Adrenal gland (tissue), 12 donors: ENCODE results near the gene PHF1. TPM values are rescaled to one million over a fixed set of nuclear protein-coding genes. Genes with fewer than 3 reads are reported as not detected.

Experiments used
- DNase-seq, 7 donors: peaks; one replicate each; pipeline ENCODE4 v3.0.0-alpha.2; 2019 to 2020
- H3K27ac ChIP-seq, 5 donors: fragments of 200-600 bp; sonication (generic) in 4 of 5; 1 replicate in 3 of 5; 2 replicates in 2 of 5; pipeline versions ENCODE4 v1.5.1 to v1.8.0; 2016 to 2020; ENCODE audit warnings: mild to moderate bottlenecking in 1 of 5
- H3K27me3 ChIP-seq: fragments of 200-600 bp; 2 replicates; pipeline ENCODE4 v1.8.0; 2021
- H3K36me3 ChIP-seq, 2 donors: fragments of 200-600 bp; replicated peaks in 1 of 2; 1 replicate in 1 of 2; 2 replicates in 1 of 2; pipeline versions ENCODE4 v1.5.1 to v1.8.0; 2018 to 2022
- H3K4me1 ChIP-seq, 2 donors: fragments of 200-600 bp; replicated peaks in 1 of 2; 1 replicate in 1 of 2; 2 replicates in 1 of 2; pipeline versions ENCODE4 v1.5.1 to v1.8.0; 2018 to 2021
- H3K4me3 ChIP-seq, 4 donors: fragments of 200-600 bp; sonication (generic) in 3 of 4; one replicate each; pipeline ENCODE4 v1.5.1; 2016 to 2018
- H3K9me3 ChIP-seq, 3 donors: fragments of 200-600 bp; sonication (generic) in 1 of 3; replicated peaks in 1 of 3; 1 replicate in 2 of 3; 2 replicates in 1 of 3; pipeline versions ENCODE4 v1.5.1 to v1.8.0; 2016 to 2021
- CTCF ChIP-seq, 6 experiments: fragments of 450-650 bp in 4 of 6; fragments of 200-600 bp in 2 of 6; sonication (generic) in 1 of 6; IDR thresholded peaks; 1 replicate in 5 of 6; 2 replicates in 1 of 6; pipeline versions ENCODE4 v1.5.1 to v1.8.0; 2016 to 2021; ENCODE audit warnings: antibody characterized with exemption in 6 of 6, mild to moderate bottlenecking in 2 of 6, moderate library complexity in 1 of 6
- POLR2A ChIP-seq, 2 donors: fragments of 450-650 bp; IDR thresholded peaks; one replicate each; pipeline ENCODE4 v1.6.1; 2017; ENCODE audit warnings: antibody characterized with exemption in 2 of 2, mild to moderate bottlenecking in 2 of 2, moderate library complexity in 1 of 2
- WGBS, 4 donors: extraction: QIAGEN DNeasy Blood & Tissue Kit in 2 of 4; methylation state at CpG; one replicate each; pipeline versions ENCODE4 v1.1.5 to v1.1.7; 2013 to 2017; 5-methylcytosine and 5-hydroxymethylcytosine counted together
- intact Hi-C, 2 donors: fragments of 100-400 bp; cut with DNase I; formaldehyde crosslinking; loops; one replicate each; pipeline versions ENCODE4 v1.14.1 to v1.15.0; 2022 to 2023
- polyA plus RNA-seq, 3 donors: library from polyadenylated mRNA; stranded (reverse); fragments of 200-250 nt in 2 of 3; fragments of 350-450 nt in 1 of 3; fragmentation: Illumina TruSeq in 1 of 3; extraction: RNeasy Lipid Tissue Mini Kit (QIAGEN cat#74804) in 1 of 3; gene quantifications; one replicate each; pipeline ENCODE4 v1.2.3, GENCODE V29; 2013 to 2014
- total RNA-seq, 9 donors: library from RNA; depleted of rRNA in 4 of 9; stranded (reverse); fragments of >200 nt in 4 of 9; fragments of 120-200 nt in 1 of 9; fragmentation: NEBNext Ultra II Directional in 1 of 9; extraction: Animal tissue kit (Norgen Biotek cat#: 25700) in 1 of 9; gene quantifications; one replicate each; pipeline versions ENCODE4 v1.1.0 to v1.2.4, GENCODE V29; 2013 to 2023
- donor health status: healthy with polysubstance abuse.
- donor health status: Bipolar disorder and iron deficiency.
- donor health status: DM: yes; HTN: yes; CAD: no.
- donor health status: DM: no; HTN: no; CAD: no.
- donor health status: DM: no; HTN: no; CAD: no.
- donor health status: DM: yes; HTN: yes; CAD: no.

Gene PHF1
- total and polyA plus RNA-seq, 12 donors, result 36.6 to 410 (median 66.6) TPM

GRCh38 chr6:33427585-33428223 lies 16.9 kb downstream of the PHF1 start:
- Histone ChIP-seq H3K4me3 (peak overlapping the region in 2 of 4 donors; percentile 22 to 73), H3K9me3 (no peaks in the 10 kb centered on the region), H3K36me3 (no peaks in the 10 kb centered on the region), H3K4me1 (peaks cover 19 to 62% of the 10 kb centered on the region in 2 donors), H3K27ac (peak overlapping the region in 3 of 5 donors; percentile 13 to 96 (median 80)), H3K27me3 (no peaks in the 10 kb centered on the region)
- peak in 6 of 7 donors; percentile 55 to 78 (median 64) for DNase-seq
- TF ChIP-seq POLR2A (IDR thresholded peaks at IDR 0.05), result no peak
- TF ChIP-seq CTCF (IDR thresholded peaks at IDR 0.05), result no peak
- WGBS, 4 donors, result 1 to 4% (median 1%) methylated on average over 8 to 73 of the region's 79 CpGs; no CpG with 5 or more reads in 1 of the 4 donors
- intact Hi-C loops, result loop anchor here in 1 of 2 donors (10.0 kb wide), 1 partner anchor 147 kb away; no protein-coding TSS in a partner anchor

- DNase-seq, result peak in 6 of 7 donors; percentile 40 to 72 (median 52)
- peak overlapping the region in 1 of 4 donors; percentile 73 for H3K4me3 ChIP-seq
- no peaks in the 10 kb centered on the region for H3K9me3 ChIP-seq
- 4 to 100% (median 41%) methylated on average over 1 to 33 of the region's 33 CpGs for WGBS, 4 donors
- intact Hi-C loops, result loop anchor here in 1 of 2 donors (10.0 kb wide), 1 partner anchor 146 kb away; no protein-coding TSS in a partner anchor
- TF ChIP-seq CTCF (IDR thresholded peaks at IDR 0.05) (peak; percentile 22 to 56 (median 30)), POLR2A (IDR thresholded peaks at IDR 0.05) (no peak)
- peaks cover 19 to 62% of the 10 kb centered on the region in 2 donors for H3K4me1 ChIP-seq
- H3K27me3 ChIP-seq, result no peaks in the 10 kb centered on the region
- peak overlapping the region in 3 of 5 donors; percentile 16 to 80 (median 64) for H3K27ac ChIP-seq
- no peaks in the 10 kb centered on the region for H3K36me3 ChIP-seq
Measured at GRCh38 chr6:33428224-33428965, 17.6 kb downstream of the PHF1 start.

GRCh38 chr6:33428966-33429749 lies 18.3 kb downstream of the PHF1 start:
- no peak for TF ChIP-seq POLR2A (IDR thresholded peaks at IDR 0.05)
- no peak for TF ChIP-seq CTCF (IDR thresholded peaks at IDR 0.05)
- 66 to 74% (median 73%) methylated on average over 5 of the region's 5 CpGs for WGBS, 4 donors
- no peaks in the 10 kb centered on the region for H3K9me3 ChIP-seq
- intact Hi-C loops, result loop anchor here in 1 of 2 donors (10.0 kb wide), 1 partner anchor 146 kb away; no protein-coding TSS in a partner anchor
- H3K36me3 ChIP-seq, result no peaks in the 10 kb centered on the region
- peak overlapping the region in 3 of 5 donors; percentile 16 to 80 (median 64) for H3K27ac ChIP-seq
- no peak overlapping the region for H3K4me3 ChIP-seq
- no peak for DNase-seq
- H3K4me1 ChIP-seq, result peaks cover 19 to 60% of the 10 kb centered on the region in 2 donors
- H3K27me3 ChIP-seq, result no peaks in the 10 kb centered on the region

- Histone ChIP-seq H3K4me3 (no peak overlapping the region), H3K27ac (peak overlapping the region in 2 of 5 donors; percentile 58 to 64), H3K4me1 (peaks cover 16 to 54% of the 10 kb centered on the region in 2 donors), H3K9me3 (no peaks in the 10 kb centered on the region), H3K27me3 (no peaks in the 10 kb centered on the region), H3K36me3 (no peaks in the 10 kb centered on the region)
- TF ChIP-seq POLR2A (IDR thresholded peaks at IDR 0.05) (no peak), CTCF (IDR thresholded peaks at IDR 0.05) (no peak)
- WGBS, 4 donors, result 42 to 51% (median 47%) methylated on average over 2 of the region's 2 CpGs
- intact Hi-C loops, result loop anchor here in 1 of 2 donors (10.0 kb wide), 1 partner anchor 145 kb away; no protein-coding TSS in a partner anchor
- DNase-seq, result no peak
Measured at GRCh38 chr6:33429750-33430052, 18.9 kb downstream of the PHF1 start.
